GM19193 (cell line): ENCODE measurements around the gene CUBN.

Experiments
- POLR2A ChIP-seq: IDR thresholded peaks from 4 replicates; pipeline ENCODE4 v1.6.1; 2011; ENCODE audit not compliant: insufficient read depth, insufficient read length; ENCODE audit errors: extremely low read depth

The CUBN gene

DNA sequence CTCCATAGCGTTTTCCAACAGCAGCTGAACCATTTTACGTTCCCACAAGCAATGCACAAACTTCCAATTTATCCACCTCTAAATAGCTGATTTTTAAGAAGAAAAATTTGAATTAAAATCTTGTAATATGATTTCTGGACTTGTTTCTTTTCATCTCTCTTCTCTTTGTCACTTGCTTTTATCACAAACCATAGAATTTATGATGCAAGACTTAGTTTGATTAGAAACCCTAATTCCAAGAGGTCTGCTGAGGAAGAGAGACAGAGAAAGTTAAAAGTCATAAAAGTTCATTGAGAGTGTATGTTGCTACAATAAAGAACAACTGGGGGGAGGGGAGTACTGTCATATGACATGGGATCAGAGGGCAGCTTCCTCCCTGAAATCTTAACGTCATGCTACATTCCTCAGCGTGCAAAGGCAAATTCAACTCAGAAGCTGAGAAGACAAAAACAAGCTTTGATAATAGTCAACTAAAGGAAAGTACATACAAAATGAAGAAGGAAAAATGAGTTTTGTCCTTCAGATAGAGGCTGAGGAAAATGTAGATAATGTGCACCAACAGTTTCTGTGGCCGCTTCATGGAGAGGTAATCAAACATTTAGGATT is 18.4 kb upstream of the CUBN start:
- TF ChIP-seq POLR2A = no peak

DNA sequence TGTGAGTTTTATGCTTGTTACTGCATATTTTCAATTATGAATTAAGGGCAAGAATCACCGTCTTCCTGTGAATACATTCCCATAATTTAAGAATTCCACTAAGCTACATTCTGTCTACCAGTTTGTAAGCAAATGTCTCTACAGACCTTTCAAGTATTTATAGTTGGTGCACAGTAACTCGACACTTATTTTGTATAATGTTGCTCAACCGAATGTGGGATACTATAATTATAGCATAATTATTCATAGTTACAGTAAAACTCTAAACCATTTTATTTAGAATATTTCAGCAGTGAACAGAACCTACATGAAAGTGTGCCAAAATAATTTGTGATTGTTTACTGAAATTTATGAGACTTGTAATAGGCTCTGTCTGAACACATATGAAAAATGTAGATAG is 17.3 kb upstream of the CUBN start:
- TF ChIP-seq POLR2A = no peak

- no peak for TF ChIP-seq POLR2A
These were observed 15.6 kb upstream of the CUBN start for GRCh38 chr10:17145239-17145638.

- no peak for TF ChIP-seq POLR2A
These were observed 15.1 kb upstream of the CUBN start for GRCh38 chr10:17144757-17145156.

GRCh38 chr10:17144032-17144431 is 14.4 kb upstream of the CUBN start:
- TF ChIP-seq POLR2A = no peak

- no peak for TF ChIP-seq POLR2A
These were observed 13.6 kb upstream of the CUBN start for GRCh38 chr10:17143055-17143690.

- no peak for TF ChIP-seq POLR2A
These were observed 12.1 kb upstream of the CUBN start for GRCh38 chr10:17141504-17142229.

- no peak for TF ChIP-seq POLR2A
These were observed 10.8 kb upstream of the CUBN start for GRCh38 chr10:17140386-17140761.

- TF ChIP-seq POLR2A = no peak
These were observed 8.9 kb upstream of the CUBN start for GRCh38 chr10:17138460-17139042.

DNA sequence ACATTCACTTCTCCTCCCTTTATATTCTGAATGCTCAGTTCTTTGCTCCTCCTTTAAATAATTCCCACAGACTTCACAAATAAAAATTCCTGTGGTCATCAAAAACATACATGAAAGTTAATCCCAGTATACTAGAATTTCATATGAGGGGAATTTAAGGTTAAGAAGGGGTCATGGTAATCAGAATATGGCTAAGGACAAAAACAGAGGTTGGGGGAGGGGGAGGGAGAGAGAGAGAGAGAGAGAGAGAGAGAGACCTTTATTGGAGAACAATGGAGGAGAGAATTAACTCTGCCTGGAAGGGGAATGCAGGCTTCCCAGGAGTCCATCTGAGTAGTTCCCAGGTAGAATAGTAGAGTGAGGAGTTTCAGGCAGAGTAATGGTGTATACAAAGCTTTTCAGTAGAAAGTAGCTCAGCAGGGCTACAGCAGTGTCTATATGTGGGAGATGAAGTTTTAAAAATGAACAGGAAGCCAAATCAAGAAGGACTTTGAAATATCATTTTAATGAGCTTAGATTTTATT is 5.2 kb upstream of the CUBN start:
- no peak for TF ChIP-seq POLR2A

DNA sequence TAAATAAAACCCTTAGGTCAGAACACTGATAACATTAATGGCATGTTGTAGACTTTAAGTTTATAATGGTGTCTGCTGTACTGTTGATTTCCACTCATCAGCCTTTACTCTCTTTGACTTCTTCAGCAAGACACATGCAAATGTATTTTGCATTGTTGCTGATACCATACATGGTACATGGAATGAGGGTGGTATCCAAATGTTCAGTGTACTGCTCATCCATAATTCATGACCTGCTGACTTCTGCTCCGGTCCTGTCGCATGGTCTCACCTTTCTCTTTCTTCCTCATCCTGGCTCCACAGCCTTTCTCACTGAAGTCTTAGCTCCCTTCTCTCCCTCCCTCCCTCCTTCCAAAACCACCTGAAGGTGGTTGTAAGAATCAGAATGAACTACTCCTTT is 4.7 kb upstream of the CUBN start:
- no peak for TF ChIP-seq POLR2A

DNA sequence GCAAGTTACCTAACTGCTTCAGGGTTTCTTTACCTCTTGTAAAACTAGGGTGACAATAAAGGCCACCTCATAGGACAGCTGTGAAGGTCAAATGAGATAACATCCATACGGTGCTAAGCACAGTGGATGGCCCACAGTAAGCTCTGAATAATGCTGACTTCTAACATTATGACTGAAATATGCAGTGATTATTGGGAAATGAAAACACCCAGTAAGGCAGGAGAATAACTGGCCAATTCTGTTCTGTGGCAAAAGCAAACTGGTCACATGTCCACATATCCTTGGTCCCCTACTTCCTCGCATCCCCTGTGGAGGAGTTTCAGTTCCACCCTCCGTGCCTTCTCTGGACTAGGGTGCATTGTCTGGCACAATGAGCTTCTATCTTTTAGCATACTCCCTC is 1.4 kb downstream of the CUBN start:
- no peak for TF ChIP-seq POLR2A

DNA sequence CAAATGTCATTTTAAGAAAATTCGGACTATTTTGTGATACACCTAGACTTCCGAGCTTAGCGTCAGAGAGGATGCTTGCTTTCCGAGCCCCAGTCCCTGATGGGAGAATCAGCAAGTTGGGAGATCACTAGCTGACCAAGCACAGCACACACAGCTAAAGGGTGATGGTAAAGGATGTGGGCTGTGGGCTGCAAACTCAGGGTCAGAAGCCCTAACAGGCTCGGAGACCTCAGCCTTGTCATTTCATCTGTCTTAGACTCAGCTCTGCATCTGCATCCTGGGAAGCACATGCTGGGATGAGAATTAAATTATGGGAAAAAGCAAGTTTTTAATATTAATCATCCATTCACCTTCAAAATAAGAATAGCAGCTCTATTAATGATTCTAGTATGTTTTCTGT is 3.3 kb downstream of the CUBN start:
- TF ChIP-seq POLR2A = no peak

- no peak for TF ChIP-seq POLR2A
These were observed 4.3 kb downstream of the CUBN start for GRCh38 chr10:17125206-17125893.

DNA sequence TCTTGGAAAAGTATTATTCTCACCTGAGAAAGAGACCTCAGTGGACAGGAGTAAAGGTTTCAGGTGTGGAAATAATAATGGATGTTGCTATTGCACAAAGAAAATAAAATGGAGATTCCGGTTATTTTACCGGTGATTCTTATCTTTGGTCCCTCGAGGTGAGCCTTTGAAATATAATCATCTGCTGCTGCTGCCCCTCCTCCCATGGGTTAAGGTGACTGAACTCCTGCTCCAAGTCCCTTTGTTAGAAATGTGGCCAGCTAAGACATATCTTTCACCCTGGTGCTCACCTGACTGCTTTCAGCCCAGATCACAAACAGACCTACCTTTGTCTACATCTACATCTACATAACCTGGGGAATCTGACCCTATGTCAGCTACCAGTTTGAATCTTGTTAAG is 5.7 kb downstream of the CUBN start:
- TF ChIP-seq POLR2A = no peak

DNA sequence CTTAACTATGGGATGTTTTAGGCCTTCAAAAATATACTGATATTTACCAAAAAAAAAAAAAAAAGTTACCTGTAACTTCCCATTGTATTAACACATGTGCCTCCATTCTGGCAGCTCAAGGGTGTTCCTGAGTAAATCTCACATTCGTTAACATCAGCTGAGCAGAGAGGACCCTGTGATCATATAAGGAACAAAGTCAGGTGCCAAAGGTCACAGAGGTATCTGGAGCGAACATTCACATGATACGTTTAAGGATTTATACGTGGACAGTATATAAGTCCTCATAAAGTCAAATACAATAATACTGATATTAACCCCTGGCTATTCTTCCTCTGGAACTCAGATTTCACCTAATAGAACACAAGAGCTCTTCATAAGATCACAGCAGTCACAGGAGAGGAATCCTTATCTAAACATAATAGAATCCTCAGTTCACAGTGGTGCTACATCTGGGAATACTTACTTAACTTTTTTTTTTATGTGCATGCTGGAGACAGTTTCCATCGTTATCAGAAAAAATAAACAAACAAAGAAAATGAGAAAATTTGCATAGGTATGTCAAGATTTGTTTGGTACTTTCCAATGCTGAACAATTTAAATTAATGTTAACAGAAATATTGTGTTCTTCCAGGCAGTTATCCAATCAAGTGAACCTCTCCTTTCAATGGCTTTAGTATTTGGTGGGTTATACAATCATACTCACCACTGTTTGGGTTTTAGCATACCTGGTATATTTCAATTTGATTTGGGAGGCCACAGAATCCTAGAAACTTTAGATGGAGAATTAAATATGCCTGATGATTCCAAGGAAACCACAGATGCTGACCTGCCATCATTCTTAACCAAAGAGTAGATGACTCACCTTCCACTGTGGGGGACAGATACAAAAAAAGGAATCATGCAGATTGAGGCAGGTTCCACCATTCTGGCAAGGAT is 6.6 kb downstream of the CUBN start:
- no peak for TF ChIP-seq POLR2A
